HG03469 (cell line): ENCODE data around the gene F3.

Source experiments
- ATAC-seq: cut with Tn5 transposase; IDR thresholded peaks from one replicate; pipeline ENCODE4 v1.9.1; 2021; ENCODE audit warnings: mild to moderate bottlenecking, moderate library complexity, moderate number of reproducible peaks; ENCODE audit not compliant: unreplicated experiment

F3 gene

GRCh38 chr1:94553323-94553730 lies 11.8 kb upstream of the F3 start:
- ATAC-seq, result no peak

GRCh38 chr1:94552071-94552586 lies 10.6 kb upstream of the F3 start:
- ATAC-seq, result no peak

GRCh38 chr1:94551449-94551848 lies 9.9 kb upstream of the F3 start:
- ATAC-seq, result no peak

GRCh38 chr1:94550800-94551241 lies 9.3 kb upstream of the F3 start:
- ATAC-seq, result no peak

- no peak for ATAC-seq
Observed at GRCh38 chr1:94550396-94550795, 8.8 kb upstream of the F3 start.

GRCh38 chr1:94549706-94550105 lies 8.1 kb upstream of the F3 start:
- ATAC-seq, result no peak

- no peak for ATAC-seq
Observed at GRCh38 chr1:94544706-94545490, 3.3 kb upstream of the F3 start.

- ATAC-seq, result no peak
Observed at GRCh38 chr1:94543893-94544635, 2.5 kb upstream of the F3 start.

GRCh38 chr1:94543001-94543400 lies 1.4 kb upstream of the F3 start:
- ATAC-seq, result no peak

- ATAC-seq, result no peak
Observed at GRCh38 chr1:94542088-94542870, 720 bp upstream of the F3 start.

GRCh38 chr1:94540440-94541245 lies 916 bp downstream of the F3 start:
- ATAC-seq, result no peak

- no peak for ATAC-seq
Observed at GRCh38 chr1:94539496-94539895, 2.1 kb downstream of the F3 start.

GRCh38 chr1:94538243-94538827 lies 3.2 kb downstream of the F3 start:
- no peak for ATAC-seq

- no peak for ATAC-seq
Observed at GRCh38 chr1:94537254-94537653, 4.3 kb downstream of the F3 start.

- ATAC-seq, result no peak
Observed at GRCh38 chr1:94535879-94536278, 5.7 kb downstream of the F3 start.

- no peak for ATAC-seq
Observed at GRCh38 chr1:94535095-94535494, 6.5 kb downstream of the F3 start.

GRCh38 chr1:94532077-94532476 lies 9.5 kb downstream of the F3 start:
- no peak for ATAC-seq

GRCh38 chr1:94531664-94532063 lies 9.9 kb downstream of the F3 start:
- ATAC-seq, result no peak

GRCh38 chr1:94530373-94530878 lies 11.1 kb downstream of the F3 start:
- ATAC-seq, result no peak

GRCh38 chr1:94529416-94529815 lies 12.1 kb downstream of the F3 start:
- ATAC-seq, result no peak
